Activated T-cell treated with anti-CD3 and anti-CD28 coated beads for 1 hour (primary cell): ENCODE measurements around the gene ZNF135.

ENCODE experiments used
- DNase-seq: peaks from one replicate; pipeline ENCODE4 v3.0.0-alpha.2; 2020; ENCODE audit warnings: low read depth

Gene ZNF135

DNA sequence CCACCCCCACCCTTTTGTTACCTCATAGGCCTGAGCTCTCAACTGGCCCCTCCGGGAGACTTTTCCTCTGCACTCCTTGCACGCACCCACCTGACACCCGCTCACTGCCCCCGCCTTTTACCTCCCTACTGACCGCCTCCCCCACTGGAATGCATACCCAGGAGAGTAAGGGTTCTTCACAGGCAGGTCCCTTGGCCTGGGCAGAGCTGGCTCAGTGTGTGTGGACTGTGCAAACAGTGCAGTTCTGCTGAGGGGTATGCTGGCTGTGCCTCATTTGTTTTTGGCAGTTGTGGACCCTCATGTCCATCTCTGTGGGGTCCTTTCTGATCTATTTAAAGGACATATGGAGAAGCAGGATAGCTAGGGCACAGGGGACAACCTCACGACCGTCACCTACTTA is 34.0 kb downstream of the ZNF135 start:
- DNase-seq = no peak

GRCh38 chr19:58095328-58095727 is 36.2 kb downstream of the ZNF135 start:
- DNase-seq = no peak

DNA sequence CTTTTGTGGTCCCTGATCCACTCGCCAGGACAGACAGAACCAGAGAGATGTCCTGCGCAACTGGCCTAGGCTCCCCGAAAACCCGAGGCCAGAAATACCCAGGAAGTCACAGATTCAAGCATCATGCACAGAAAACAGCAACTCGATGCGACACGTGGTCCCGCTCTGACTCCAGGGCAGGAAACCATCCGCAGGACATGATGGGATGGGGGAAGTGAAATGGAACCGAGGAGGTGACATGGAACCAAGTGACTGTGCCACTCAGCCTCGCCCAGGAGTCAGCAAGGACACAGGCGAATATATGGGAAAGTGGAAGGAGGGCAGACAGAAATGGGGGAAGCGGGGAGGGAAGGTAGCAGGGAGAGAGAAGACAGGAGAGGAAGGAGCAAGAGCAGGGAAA is 37.8 kb downstream of the ZNF135 start:
- no peak for DNase-seq

DNA sequence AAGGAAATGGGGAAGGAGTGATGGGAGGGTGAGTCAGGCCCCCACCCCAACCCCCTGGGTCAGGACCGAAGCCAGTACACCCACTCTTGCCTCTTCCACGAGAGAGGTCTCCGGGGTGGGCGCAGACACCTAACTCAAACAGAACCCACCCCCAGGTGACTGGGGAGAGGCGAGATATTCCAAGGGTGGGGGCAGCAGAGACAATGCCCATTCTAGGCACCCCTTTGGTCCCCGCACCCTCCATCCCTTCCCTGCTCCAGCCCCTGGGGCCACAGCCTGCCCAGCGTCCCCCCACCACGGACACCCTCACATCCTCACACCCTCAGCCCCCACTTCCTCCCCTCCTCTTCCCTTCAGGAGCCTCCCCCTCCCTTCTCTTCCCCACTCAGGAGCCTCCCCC is 38.3 kb downstream of the ZNF135 start:
- no peak for DNase-seq

GRCh38 chr19:58097781-58098681 is 38.9 kb downstream of the ZNF135 start, which contains the start of gene ZSCAN18:
Gene ZSCAN18, minus strand, starts transcription at chr19:58098231. Its CDS starts 7,964 bp downstream, at chr19:58090267.
- DNase-seq = peak; percentile 93

GRCh38 chr19:58098682-58098998 is 39.6 kb downstream of the ZNF135 start:
- DNase-seq = no peak

GRCh38 chr19:58107778-58108545 is 48.9 kb downstream of the ZNF135 start:
- no peak for DNase-seq

DNA sequence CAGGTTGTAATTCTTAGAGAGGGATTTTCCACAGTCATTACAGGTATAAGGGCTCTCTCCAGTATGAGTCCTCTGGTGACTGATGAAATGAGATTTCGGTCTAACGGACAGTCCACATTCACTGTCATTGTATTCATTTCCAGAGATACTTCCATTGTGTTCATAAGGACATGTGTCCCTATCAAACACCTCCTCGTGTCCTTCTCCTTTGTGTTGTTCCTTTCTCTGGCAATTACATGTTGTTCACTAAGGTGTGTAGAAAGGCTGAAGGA is 49.4 kb downstream of the ZNF135 start:
- no peak for DNase-seq

DNA sequence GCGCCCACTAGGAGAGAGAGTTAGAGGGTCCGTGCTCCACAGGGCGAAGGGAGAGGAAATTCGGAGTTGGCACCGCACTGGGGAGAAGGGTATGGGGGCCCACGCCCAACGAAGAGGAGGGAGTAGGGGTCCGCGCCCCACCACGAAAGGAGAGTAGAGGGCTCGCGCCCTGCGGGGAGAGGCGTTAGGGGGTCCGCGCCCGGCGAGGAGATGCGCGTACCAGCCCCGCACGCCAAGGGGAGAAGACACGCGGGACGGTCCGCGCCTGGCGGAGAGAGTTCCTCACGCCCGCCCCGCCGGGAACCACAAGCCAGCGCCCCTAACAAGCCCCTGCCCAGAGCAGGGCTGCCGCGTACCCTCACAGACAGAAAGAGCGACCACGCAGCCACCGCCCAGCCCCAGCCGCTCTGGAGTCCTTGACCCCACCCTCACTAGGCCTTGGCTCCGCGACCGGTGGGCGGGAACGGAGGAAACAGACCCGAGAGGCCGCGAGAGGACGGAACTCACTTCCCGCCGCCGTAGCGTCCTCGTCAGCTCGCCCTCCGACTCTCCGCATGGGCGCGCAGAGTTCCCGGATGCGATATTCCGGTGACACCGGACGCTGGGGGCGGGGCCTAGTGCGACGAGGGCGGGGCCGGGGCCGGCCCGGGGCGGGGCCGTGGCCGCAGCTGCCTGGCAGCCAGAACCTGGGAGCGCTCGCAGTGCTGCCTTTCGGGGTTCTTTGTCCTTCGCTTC is 58.9 kb downstream of the ZNF135 start:
- DNase-seq = no peak

DNA sequence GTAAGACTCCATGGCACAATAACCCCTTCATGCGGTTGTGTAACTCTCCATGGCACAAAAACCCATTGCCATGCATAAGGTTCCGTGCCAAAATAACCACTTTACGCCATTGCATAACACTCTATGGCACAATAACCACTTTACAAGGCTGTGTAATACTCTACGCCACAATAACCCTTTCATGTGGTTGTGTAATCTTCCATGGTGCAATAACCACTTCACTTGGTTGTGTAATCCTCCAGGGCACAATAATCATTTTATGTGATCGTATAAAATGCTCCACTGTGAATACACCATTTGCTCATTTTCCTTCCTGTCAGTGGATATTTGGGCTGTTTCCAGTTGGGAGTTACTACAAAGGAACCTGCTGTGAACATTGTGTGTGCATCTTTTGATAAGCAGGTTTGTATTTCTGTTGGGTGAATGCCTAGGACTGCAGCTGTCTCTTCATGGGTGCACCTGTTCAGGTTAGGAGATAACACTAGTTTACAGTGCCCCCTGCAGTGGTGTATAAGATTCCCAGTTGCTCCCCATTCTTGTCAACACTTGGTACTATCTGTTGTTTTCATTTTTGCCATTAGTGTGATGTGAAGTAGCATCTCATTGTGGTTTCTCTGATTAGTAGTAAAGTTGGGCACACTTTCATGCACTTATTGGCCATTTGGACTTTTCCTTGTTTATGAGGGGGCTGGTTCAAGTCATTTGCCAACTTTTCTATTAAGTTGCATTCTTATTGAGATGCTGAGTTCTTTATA is 60.1 kb downstream of the ZNF135 start:
- DNase-seq = no peak
